GM18909 (cell line): Measurements from ENCODE around the gene HOXC5.

ENCODE experiments used
- ATAC-seq: cut with Tn5 transposase; IDR thresholded peaks from one replicate; pipeline ENCODE4 v1.9.1; 2021; ENCODE audit warnings: mild to moderate bottlenecking; ENCODE audit not compliant: unreplicated experiment, poor library complexity

HOXC5 gene

GRCh38 chr12:54032627-54033100, at the start of gene HOXC5:
Gene HOXC5 (plus strand): TSS chr12:54033050. CDS start chr12:54033123, 73 bp downstream.
- ATAC-seq, result no peak

GRCh38 chr12:53983568-53983949, 49.3 kb upstream of the HOXC5 start:
- ATAC-seq, result no peak

GRCh38 chr12:53983950-53984572, 48.8 kb upstream of the HOXC5 start:
- ATAC-seq, result no peak

- no peak for ATAC-seq
Observed at GRCh38 chr12:53984901-53985691, 47.8 kb upstream of the HOXC5 start, which contains the start of gene HOXC10. Gene HOXC10 (plus strand): TSS chr12:53985146. CDS start chr12:53985260, 114 bp downstream.

GRCh38 chr12:53985692-53985993, 47.2 kb upstream of the HOXC5 start:
- ATAC-seq, result no peak

GRCh38 chr12:53985994-53986685, 46.7 kb upstream of the HOXC5 start:
- no peak for ATAC-seq

- no peak for ATAC-seq
Observed at GRCh38 chr12:53986686-53987483, 46.0 kb upstream of the HOXC5 start.

GRCh38 chr12:53987787-53988230, 45.0 kb upstream of the HOXC5 start:
- no peak for ATAC-seq

- ATAC-seq, result no peak
Observed at GRCh38 chr12:53988541-53989226, 44.2 kb upstream of the HOXC5 start.

- no peak for ATAC-seq
Observed at GRCh38 chr12:53989227-53990113, 43.4 kb upstream of the HOXC5 start.

- no peak for ATAC-seq
Observed at GRCh38 chr12:53990311-53991076, 42.4 kb upstream of the HOXC5 start.

- ATAC-seq, result no peak
Observed at GRCh38 chr12:53991077-53991460, 41.8 kb upstream of the HOXC5 start.

- ATAC-seq, result no peak
Observed at GRCh38 chr12:53992377-53992889, 40.4 kb upstream of the HOXC5 start.

GRCh38 chr12:53993162-53994008, 39.5 kb upstream of the HOXC5 start:
- ATAC-seq, result no peak

- ATAC-seq, result no peak
Observed at GRCh38 chr12:53994009-53994263, 38.9 kb upstream of the HOXC5 start.

- ATAC-seq, result no peak
Observed at GRCh38 chr12:53994264-53995001, 38.4 kb upstream of the HOXC5 start.

- no peak for ATAC-seq
Observed at GRCh38 chr12:53995002-53995377, 37.9 kb upstream of the HOXC5 start.
